OCI-LY1 (cell line): ENCODE measurements around the gene PLEKHH2.
"Not testable (repeated sequence)": the region's sequence is repeated elsewhere in the genome, so short reads cannot be mapped to it uniquely, and the experiment has no call there.

Source experiments
- H2AFZ ChIP-seq: fragments of 200-600 bp; sonication (generic), shearing (Covaris generic); 2 replicates; pipeline ENCODE4 v1.6.0; 2014; ENCODE audit warnings: antibody characterized with exemption, mild to moderate bottlenecking, low read length
- H3F3A ChIP-seq: fragments of 200-600 bp; sonication (generic), shearing (Covaris generic); 2 replicates; pipeline ENCODE4 v1.6.0; 2014; ENCODE audit warnings: mild to moderate bottlenecking, antibody characterized with exemption, low read length, moderate library complexity; ENCODE audit not compliant: insufficient read depth
- H3K27ac ChIP-seq: fragments of 200-600 bp; sonication (generic); 2 replicates; pipeline ENCODE4 v1.5.1; 2014; ENCODE audit warnings: low read length, mixed run types, mild to moderate bottlenecking, low read depth; ENCODE audit not compliant: poor library complexity, severe bottlenecking
- H3K27me3 ChIP-seq: fragments of 200-600 bp; sonication (generic); 2 replicates; pipeline ENCODE4 v1.6.0; 2014; ENCODE audit warnings: antibody characterized with exemption, mild to moderate bottlenecking, low read length, moderate library complexity; ENCODE audit not compliant: insufficient read depth
- H3K36me3 ChIP-seq: fragments of 200-600 bp; sonication (generic); 2 replicates; pipeline ENCODE4 v1.6.1; 2014; ENCODE audit warnings: mild to moderate bottlenecking, antibody characterized with exemption, low read length, moderate library complexity, mixed read lengths; ENCODE audit not compliant: insufficient read depth
- H3K4me1 ChIP-seq: fragments of 200-600 bp; sonication (generic); 2 replicates; pipeline ENCODE4 v1.5.1; 2014; ENCODE audit warnings: mild to moderate bottlenecking, low read length, moderate library complexity; ENCODE audit not compliant: insufficient read depth, severe bottlenecking
- H3K4me2 ChIP-seq: fragments of 200-600 bp; sonication (generic), shearing (Covaris generic); 2 replicates; pipeline ENCODE4 v1.6.1; 2014; ENCODE audit warnings: low read length
- H3K4me3 ChIP-seq: fragments of 200-600 bp; sonication (generic); 2 replicates; pipeline ENCODE4 v1.5.1; 2014; ENCODE audit warnings: low read length, low read depth, mild to moderate bottlenecking, mixed read lengths; ENCODE audit not compliant: poor library complexity, severe bottlenecking
- H3K79me2 ChIP-seq: fragments of 200-600 bp; shearing (Covaris generic); 2 replicates; pipeline ENCODE4 v1.6.1; 2016; ENCODE audit warnings: mixed run types, low read length, mixed read lengths; ENCODE audit not compliant: insufficient read depth
- H3K9ac ChIP-seq: fragments of 200-600 bp; sonication (generic), shearing (Covaris generic); 2 replicates; pipeline ENCODE4 v1.6.1; 2014; ENCODE audit warnings: mild to moderate bottlenecking, low read length, mixed read lengths
- H3K9me2 ChIP-seq: fragments of 200-600 bp; sonication (generic), shearing (Covaris generic); 2 replicates; pipeline ENCODE4 v1.6.1; 2014; ENCODE audit warnings: low read depth, mild to moderate bottlenecking, low read length, mixed read lengths
- H3K9me3 ChIP-seq: fragments of 200-600 bp; shearing (Covaris generic); 2 replicates; pipeline ENCODE4 v1.6.1; 2014; ENCODE audit warnings: low read length, mixed read lengths
- H4K20me1 ChIP-seq: fragments of 200-600 bp; sonication (generic), shearing (Covaris generic); 2 replicates; pipeline ENCODE4 v1.6.0; 2016; ENCODE audit warnings: mild to moderate bottlenecking, low read length; ENCODE audit not compliant: insufficient read depth
- CTCF ChIP-seq: fragments of 200-600 bp; sonication (generic), shearing (Covaris generic); IDR thresholded peaks from 2 replicates; pipeline ENCODE4 v1.5.1; 2017; ENCODE audit warnings: mild to moderate bottlenecking, antibody characterized with exemption, low read length, moderate library complexity, mixed read lengths
- EZH2 ChIP-seq: fragments of 200-600 bp; sonication (generic), shearing (Covaris generic); IDR thresholded peaks from 2 replicates; pipeline ENCODE4 v1.8.0; 2017; ENCODE audit warnings: borderline replicate concordance, mixed run types, mild to moderate bottlenecking, antibody characterized with exemption, low read length, moderate library complexity, mixed read lengths

Gene PLEKHH2

DNA sequence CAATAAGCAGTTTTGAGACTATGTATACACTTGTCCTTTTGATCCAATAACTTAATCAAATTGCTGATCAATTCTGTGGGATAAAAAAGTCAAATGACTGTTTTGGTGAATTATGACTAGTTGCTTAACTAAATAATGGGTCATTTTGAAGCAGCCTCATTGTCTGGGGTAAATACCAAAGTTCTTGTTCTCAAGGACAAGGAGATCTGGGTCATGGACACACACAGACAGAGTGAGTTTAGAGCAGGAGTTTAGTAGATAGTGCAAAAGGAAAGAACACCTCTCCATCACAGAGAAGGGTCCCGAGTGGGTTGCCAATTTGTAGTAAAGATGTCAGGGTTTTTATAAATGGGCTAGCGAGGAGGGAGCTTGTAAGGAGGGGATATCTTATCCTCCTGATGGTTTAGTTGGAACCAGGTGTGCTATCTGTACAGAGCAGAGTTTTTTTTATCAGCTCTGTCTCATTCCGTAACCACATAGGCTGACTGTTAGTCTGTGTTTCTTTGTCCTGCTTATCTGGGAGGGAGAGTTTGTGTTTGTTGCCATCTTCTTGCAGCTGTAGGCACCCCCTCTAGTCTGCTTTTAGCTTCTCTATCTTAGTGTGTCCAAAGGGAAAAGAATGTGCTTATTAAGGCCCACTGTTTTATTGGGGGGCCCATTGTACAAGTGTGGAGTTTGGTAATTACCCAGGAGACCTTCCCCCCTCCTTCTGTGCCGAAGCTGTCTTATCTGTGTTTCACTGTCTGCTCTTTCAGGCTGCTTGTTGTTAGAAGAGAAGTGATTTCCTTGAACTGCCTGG is 87.9 kb downstream of the PLEKHH2 start:
- H3K27me3 ChIP-seq = no peaks in the 10 kb centered on the region
- no peak overlapping the region for H3K4me2 ChIP-seq
- no peaks in the 10 kb centered on the region for H3K9me3 ChIP-seq
- H3K36me3 ChIP-seq = no peaks in the 10 kb centered on the region
- H3K4me1 ChIP-seq = no peaks in the 10 kb centered on the region
- H3K79me2 ChIP-seq = no peaks in the 10 kb centered on the region
- H3F3A ChIP-seq = no peaks in the 10 kb centered on the region
- TF ChIP-seq EZH2 (no peak), CTCF (no peak)
- no peak overlapping the region for H3K9ac ChIP-seq
- no peaks in the 10 kb centered on the region for H4K20me1 ChIP-seq
- H3K27ac ChIP-seq = no peak overlapping the region
- no peak overlapping the region for H2AFZ ChIP-seq
- H3K4me3 ChIP-seq = no peak overlapping the region
- H3K9me2 ChIP-seq = no peaks in the 10 kb centered on the region

- H3K36me3 ChIP-seq = no peaks in the 10 kb centered on the region
- no peaks in the 10 kb centered on the region for H3F3A ChIP-seq
- H4K20me1 ChIP-seq = no peaks in the 10 kb centered on the region
- no peaks in the 10 kb centered on the region for H3K9me3 ChIP-seq
- no peak overlapping the region for H2AFZ ChIP-seq
- H3K27ac ChIP-seq = no peak overlapping the region
- H3K9me2 ChIP-seq = no peaks in the 10 kb centered on the region
- no peaks in the 10 kb centered on the region for H3K79me2 ChIP-seq
- H3K4me1 ChIP-seq = no peaks in the 10 kb centered on the region
- H3K4me2 ChIP-seq = no peak overlapping the region
- no peak overlapping the region for H3K4me3 ChIP-seq
- no peaks in the 10 kb centered on the region for H3K27me3 ChIP-seq
- H3K9ac ChIP-seq = no peak overlapping the region
- no peak for TF ChIP-seq CTCF
These were observed 88.7 kb downstream of the PLEKHH2 start for GRCh38 chr2:43725711-43726246.

DNA sequence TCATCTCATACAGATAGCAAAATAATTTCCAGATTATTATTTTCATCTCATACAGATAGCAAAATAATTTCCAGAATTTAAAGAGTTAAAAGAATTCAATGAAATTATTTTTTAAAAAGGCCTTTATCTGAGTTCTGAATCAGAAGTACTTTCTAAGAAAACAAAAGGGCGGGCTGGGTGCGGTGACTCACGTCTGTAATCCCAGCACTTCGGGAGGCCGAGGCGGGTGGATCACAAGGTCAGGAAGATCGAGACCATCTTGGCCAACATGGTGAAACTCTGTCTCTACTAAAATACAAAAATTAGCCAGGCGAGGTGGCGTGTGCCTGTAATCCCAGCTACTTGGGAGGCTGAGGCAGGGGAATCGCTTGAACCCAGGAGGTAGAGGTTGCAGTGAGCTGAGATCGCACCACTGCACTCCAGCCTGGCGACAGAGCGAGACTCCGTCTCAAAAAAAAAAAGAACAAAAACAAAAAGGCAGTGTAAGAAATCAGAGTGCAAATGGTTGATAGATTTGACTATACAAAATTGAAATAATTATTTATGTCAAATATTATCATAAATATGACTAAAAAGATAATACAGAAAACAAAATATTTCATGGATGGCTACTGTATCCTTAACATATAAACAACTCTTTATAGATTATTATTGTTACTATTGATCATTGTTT is 90.0 kb downstream of the PLEKHH2 start:
- H2AFZ ChIP-seq = not testable (repeated sequence)

More for the DNA sequence above, 90.0 kb downstream of the PLEKHH2 start:
- not testable (repeated sequence) for H3F3A ChIP-seq, H3K9me3 ChIP-seq, H3K27ac ChIP-seq, H3K79me2 ChIP-seq, H3K4me1 ChIP-seq, H4K20me1 ChIP-seq, H3K4me3 ChIP-seq, H3K27me3 ChIP-seq, H3K36me3 ChIP-seq, H3K9me2 ChIP-seq, H3K9ac ChIP-seq, H3K4me2 ChIP-seq
